NCI-H1417 (cell line): ENCODE measurements around the gene ZYX.
A peak's percentile ranks its signal among the peaks of the same experiment; 100 is the strongest.
"Not testable (repeated sequence)": the region's sequence is repeated elsewhere in the genome, so short reads cannot be mapped to it uniquely, and the experiment has no call there.

Experiments used
- DNase-seq, 3 experiments: peaks; one replicate each; lab custom pipeline; 2025; lab: John Stamatoyannopoulos, UW

Gene ZYX

DNA sequence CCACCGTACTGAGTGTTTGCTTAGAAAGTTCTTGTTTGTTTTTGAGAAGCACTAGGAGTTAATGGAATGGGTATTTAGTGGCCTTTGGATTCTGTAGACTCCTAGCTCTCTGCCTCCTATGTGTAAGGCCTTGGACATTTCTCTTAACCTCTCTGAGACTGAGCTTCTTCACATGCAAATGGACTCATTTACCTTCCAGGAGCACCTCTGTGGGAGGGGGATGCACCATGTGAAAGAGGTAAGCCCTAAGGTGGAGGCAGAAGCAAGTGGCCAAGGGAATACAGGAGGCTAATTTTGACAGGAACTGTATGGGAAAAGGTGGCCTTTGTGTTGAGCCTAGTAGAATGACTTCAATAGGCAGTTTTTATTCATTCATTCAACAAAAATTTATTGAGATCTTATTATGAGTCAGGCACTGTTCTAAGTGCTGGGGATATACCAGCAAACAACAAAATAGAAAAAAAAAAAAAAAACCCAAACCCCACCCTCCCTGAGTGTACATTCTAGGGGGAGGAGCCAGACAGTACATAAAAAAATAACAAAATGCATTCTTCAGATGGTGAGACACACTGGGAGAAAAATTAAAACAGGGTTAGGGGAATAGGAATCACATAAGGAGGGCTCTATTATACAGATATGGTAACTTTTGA is 36.7 kb downstream of the ZYX start:
- no peak for DNase-seq

- DNase-seq, result no peak
Observed at GRCh38 chr7:143418681-143419458, 37.7 kb downstream of the ZYX start.

- DNase-seq, result peak in 2 of 3 experiments; percentile 25 to 62
Observed at GRCh38 chr7:143419880-143420279, 38.7 kb downstream of the ZYX start.

- not testable (repeated sequence) for DNase-seq
Observed at GRCh38 chr7:143420624-143421023, 39.5 kb downstream of the ZYX start.

DNA sequence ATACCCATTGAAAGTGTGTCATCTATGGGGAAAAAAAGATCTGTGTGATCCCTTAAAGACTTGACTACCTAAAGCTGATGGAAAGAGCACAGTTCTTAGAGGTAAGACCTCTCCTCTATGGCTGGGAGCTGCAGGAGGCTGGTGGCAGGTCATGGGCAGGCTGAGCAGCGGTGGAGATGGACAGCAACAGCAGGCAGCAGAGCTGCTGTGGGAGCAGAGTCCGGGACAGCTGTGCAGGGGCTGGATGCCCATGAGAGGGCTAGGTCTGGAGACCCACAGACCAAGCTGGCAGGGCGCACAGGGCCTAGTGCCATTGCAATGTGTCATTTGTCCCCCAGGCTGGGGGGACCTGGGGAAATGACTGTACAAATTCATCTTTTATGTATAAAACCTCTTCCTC is 40.9 kb downstream of the ZYX start:
- no peak for DNase-seq

DNA sequence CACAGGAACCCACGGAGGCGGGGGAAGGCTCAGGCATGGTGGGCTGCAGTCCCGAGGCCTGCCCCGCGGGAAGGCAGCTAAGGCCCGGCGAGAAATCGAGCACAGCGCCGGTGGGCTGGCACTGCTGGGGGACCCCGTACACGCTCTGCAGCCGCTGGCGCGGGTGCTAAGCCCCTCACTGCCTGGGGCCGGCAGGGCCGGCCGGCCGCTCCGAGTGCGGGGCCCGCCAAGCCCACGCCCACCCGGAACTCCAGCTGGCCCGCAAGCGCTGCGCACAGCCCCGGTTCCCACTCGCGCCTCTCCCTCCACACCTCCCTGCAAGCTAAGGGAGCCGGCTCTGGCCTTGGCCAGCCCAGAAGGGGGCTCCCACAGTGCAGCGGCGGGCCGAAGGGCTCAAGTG is 43.3 kb downstream of the ZYX start:
- DNase-seq, result not testable (repeated sequence)

GRCh38 chr7:143426479-143427142 is 45.5 kb downstream of the ZYX start:
- DNase-seq, result no peak

GRCh38 chr7:143429770-143430698 is 48.9 kb downstream of the ZYX start:
- no peak for DNase-seq

GRCh38 chr7:143431109-143431508 is 50.0 kb downstream of the ZYX start:
- DNase-seq, result peak in 1 of 3 experiments; percentile 37

DNA sequence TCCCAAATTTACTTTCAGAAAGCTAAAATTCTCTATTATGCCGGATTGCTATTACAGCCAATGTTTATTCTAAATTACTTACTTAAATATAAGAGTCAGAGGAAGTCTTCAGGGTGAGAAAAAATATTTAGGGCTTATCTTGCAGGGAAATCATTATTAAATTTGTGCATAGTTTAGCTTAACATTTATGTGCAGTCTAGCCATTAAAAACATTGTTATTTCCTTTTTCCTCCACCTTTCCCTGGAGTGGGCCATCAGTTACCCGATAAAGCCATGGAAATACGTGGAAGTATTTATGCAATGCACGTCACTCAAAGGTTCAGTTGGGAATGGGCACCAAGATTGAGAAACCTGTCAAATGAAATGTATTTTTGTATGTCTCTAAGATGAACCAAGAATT is 52.6 kb downstream of the ZYX start:
- DNase-seq, result no peak

DNA sequence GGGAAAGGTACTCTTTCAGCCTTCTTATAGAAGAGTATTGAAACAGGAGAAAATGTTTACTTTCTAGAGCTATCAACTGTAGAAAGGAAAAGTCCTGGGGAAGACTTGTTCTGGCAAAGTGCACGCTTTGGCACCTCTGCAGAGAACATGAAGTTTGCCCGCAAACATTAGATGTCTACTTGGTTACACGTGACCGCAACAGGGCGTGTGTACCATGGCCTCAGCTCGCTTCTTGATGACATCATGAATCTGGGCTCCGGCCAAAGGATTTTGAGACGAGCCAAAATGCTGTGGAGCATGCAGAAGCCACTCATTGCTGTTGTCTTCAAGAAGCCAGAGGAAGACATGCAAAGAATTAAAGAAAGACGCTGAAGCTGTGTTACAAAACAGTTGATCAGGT is 53.5 kb downstream of the ZYX start:
- DNase-seq, result no peak

DNA sequence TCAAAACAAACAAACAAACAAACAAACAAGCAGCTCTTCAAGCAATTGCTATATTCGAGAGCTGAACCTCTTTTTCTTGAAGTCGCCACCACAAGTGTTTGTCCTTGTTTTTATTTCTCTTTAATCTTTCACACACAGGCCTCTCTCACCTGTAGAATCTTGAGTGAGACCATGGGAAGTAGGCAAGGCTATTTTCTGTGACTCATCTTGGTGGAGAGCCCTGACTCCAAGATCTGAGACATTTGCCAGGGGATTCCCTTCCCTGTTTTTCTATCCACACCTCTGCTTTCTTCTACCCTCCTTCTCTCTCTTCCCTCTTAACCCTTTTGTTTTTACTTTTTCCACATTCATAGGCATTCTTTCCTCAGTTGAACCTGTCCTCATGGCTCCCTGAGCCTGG is 54.1 kb downstream of the ZYX start:
- no peak for DNase-seq

GRCh38 chr7:143436325-143436946 is 55.3 kb downstream of the ZYX start:
- DNase-seq, result no peak

DNA sequence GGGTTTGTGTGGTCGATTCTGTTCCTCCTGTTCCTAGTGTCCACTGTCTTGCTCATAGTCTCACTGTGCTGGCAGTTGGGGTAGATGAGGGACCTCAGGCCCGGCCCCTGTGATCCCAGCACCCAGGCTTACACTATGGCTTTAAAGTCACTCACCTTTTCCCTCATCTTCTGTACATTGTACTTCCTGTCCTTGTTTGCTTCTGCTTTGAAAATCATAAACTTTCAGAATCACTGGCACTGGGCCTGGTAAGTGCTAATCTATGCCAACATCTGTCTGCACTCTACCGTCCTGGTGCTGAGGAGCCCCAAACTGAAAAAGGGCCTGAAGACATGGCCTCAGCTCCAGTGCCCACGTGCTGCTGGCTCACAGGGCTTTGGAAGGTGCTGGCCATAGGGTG is 56.4 kb downstream of the ZYX start:
- DNase-seq, result no peak

- no peak for DNase-seq
Observed at GRCh38 chr7:143439866-143440265, 58.7 kb downstream of the ZYX start.
